HG03432 (cell line): ENCODE measurements around the gene ATAD3C.
"Not testable (repeated sequence)": the region's sequence is repeated elsewhere in the genome, so short reads cannot be mapped to it uniquely, and the experiment has no call there.

Source experiments
- ATAC-seq: cut with Tn5 transposase; IDR thresholded peaks from one replicate; pipeline ENCODE4 v1.9.1; 2021; ENCODE audit warnings: mild to moderate bottlenecking, moderate library complexity; ENCODE audit not compliant: unreplicated experiment

Gene ATAD3C, protein sequence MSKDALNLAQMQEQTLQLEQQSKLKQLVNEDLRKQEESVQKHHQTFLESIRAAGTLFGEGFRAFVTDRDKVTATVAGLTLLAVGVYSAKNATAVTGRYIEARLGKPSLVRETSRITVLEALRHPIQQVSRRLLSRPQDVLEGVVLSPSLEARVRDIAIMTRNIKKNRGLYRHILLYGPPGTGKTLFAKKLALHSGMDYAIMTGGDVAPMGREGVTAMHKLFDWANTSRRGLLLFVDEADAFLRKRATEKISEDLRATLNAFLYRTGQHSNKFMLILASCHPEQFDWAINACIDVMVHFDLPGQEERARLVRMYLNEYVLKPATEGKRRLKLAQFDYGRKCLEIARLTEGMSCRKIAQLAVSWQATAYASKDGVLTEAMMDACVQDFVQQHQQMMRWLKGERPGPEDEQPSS

DNA sequence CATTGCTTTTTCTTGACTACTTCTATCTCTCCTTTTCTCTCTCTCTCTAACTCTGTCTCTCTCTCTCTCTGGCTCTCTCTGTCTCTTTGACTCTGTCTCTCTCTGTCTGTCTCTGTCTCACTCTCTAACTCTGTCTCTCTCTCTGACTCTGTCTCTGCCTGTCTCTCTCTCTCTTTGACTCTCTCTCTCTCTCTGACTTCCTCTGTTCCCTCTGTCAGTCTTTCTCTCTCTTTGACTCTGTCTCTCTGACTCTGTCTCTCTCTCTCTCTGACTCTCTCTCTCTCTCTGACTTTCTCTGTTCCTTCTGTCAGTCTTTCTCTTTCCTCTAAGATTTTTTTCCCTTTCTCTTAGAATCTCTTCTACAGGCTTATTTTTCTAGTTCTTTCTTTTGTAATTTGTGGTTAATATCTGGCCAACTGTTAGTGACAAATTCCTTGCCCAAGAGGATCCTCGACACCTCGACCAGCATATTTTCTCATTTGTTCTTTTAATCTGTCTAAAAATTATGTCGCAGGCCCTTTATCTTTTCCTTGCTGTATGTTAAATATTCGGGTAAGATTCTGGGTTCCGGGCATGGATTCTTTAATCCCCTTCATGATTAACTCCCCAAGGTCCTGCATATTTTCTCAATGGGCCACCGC is at the start of gene ATAD3C:
Gene ATAD3C (plus strand): TSS at position 591 of the 641 bp plus-strand sequence. CDS start 995 bp downstream, outside the sequence.
- no peak for ATAC-seq

DNA sequence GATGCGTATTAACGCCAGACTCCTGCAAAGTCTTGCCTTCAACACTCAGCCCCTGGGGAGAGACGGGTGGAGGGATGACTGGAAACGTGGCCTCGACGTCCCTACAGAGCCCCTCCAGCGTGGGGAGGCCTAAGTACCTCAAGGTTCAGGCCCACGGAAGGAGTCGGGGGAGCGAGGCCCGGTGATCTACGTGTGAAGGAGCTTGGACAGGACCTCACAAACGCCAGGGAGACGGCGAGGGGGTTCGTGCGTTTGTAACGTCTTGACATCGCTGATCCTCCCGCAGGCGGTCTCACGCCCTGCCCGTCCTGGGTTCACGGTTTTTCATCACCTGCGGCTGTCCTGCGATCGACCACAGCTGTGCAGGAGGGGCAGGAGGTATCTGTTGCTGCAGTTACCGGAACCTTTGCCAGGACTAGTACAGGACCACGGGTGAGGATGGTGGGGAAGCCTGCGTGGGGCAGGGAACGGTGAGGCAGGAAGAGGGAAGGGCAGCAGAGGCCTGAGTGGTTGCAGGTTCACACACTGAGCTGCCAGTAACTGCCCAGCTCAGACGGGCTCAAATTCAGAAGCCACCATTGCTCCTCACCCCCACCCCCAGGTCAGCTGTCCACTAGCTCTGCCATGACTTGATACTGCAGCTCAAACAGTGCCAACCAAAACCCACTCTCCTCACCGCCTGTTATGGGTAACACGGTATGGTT is 49.5 kb upstream of the ATAD3C start:
- ATAC-seq: no peak

DNA sequence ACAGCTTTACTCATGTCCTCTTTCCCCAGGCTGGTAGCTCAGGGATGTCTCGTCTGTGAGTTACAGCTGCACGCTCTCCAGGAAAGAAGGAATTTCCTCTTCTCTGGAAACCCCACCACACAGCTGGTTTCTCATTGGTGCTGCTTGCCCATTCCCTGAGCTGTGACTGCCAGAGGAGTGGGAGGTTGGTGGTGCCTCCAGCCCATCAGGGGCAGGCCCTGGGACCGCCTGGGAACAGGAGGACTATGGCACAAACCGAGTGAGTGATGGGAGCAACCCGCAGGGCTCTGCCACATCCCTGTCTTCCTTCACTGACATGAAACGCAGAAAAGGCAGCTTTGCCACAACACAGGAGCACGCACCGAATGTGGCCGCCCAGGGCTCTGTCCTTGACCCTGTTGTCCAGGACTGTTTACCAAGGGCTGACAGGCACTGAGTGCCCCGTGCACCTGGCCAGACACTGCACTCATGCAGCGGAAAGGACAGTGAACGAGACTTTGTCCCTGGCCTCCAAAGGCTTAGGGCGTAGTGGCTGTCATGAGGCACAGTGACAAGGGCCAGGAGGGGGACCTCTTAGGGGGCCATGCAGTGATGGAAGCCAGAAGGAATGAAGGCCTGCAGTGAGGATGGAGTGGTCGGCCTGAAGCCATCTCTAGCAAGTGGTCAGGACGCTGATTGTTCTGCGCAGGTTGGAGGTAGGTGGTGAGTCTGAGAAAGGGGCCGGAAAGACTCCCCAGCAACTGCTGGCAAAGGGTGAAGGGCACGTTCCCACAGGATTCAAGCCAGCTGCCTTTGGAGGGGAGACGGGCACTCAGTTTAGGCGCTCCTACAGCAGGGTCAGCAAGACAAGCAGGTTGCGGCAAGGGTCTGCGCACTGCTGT is 48.7 kb upstream of the ATAD3C start:
- ATAC-seq: no peak

DNA sequence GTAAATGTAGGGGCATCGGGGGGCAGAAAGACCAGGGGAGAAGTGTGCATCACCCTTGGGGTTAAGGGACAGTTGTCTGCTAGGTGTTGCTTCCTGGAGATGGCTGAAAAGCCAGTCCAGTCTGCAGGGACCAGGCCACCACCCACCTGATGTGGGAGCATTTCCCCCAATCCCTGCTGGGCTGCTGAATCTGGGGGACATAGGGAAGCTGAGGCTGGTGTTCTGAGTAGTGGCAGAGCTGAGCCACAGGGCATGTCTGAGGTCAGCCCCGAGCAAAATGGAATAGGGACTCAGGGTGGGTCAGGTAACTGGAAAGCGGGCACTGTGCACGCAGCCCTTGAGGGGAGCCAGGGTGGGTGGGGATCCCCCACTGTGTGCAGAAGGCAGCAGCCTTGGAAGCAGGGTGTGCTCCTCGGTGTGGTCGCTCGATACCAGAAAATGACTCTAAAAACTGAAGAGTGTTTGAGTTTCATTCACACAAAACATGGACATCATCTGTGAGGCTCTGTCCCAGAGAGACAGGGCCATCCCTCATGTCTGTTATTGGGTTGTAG is 48.0 kb upstream of the ATAD3C start:
- no peak for ATAC-seq

DNA sequence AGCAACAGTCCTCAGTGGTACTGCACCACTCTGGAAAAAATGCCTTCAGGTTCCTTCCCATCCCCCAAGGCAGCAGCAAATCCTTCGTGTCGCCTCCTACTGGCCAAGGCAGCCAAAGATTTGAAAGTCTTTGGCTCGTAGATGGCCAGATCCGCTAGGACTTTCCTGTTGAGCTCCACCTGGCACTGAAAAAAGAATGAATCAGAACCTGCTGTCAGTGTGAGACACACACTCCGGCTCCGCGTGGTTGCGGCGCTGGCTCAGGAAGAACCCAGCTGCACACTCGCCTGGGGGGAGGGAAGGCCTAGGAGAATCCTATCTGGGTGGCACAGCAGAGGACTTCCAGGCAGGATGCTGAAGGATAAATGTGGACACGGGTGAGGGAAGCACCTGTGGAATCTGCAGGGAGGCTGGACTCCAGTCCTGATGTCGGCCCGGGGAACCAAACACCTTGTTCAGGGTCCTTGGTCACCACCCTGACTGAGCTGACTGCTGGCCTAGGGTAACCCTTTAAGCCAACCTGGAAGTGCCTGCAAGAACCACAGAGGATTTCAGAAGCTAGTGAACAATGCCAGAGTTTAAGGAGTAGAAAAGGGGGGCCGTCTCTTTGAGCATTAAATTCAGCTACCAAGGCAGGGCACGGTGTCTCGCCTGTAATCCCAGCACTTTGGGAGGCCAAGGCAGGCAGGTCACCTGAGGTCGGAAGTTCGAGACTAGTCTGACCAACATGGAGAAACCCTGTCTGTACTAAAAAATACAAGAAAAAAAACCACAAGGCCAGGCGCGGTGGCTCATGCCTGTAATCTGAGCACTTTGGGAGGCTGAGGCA is 47.2 kb upstream of the ATAD3C start:
- ATAC-seq: no peak

DNA sequence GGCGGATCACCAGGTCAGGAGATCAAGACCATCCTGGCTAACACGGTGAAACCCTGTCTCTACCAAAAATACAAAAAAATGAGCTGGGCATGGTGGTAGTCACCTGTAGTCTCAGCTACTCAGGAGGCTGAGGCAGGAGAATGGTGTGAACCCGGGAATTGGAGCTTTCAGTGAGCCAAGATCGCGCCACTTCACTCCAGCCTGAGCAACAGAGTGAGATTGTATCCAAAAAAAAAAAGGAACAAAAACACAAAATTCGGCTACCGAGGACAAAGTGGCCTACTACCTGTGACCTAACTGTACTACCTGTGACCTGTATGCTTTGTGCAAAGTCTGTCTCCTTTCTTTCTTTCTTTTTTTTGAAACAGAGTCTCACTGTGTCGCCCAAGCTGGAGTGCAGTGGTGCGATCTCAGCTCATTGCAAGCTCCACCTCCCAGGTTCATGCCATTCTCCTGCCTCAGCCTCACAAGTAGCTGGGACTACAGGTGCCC is 46.5 kb upstream of the ATAD3C start:
- ATAC-seq: not testable (repeated sequence)

DNA sequence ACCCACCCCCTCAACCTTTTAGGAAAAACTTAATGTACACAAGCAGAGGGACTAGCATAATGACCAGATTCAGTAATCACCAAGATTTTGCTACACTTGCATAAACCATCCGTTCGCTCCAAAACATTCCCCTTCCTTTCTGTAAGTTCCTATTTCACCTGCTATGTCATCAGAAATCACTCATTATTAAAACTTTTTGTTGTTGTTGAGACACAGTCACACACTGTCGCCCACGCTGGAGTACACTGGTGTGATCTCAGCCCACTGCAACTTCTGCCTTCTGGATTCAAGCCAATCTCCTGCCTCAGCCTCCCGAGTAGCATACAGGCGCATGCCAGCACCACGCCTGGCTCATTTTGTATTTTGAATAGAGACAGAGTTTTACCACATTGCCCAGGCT is 45.8 kb upstream of the ATAD3C start:
- no peak for ATAC-seq

DNA sequence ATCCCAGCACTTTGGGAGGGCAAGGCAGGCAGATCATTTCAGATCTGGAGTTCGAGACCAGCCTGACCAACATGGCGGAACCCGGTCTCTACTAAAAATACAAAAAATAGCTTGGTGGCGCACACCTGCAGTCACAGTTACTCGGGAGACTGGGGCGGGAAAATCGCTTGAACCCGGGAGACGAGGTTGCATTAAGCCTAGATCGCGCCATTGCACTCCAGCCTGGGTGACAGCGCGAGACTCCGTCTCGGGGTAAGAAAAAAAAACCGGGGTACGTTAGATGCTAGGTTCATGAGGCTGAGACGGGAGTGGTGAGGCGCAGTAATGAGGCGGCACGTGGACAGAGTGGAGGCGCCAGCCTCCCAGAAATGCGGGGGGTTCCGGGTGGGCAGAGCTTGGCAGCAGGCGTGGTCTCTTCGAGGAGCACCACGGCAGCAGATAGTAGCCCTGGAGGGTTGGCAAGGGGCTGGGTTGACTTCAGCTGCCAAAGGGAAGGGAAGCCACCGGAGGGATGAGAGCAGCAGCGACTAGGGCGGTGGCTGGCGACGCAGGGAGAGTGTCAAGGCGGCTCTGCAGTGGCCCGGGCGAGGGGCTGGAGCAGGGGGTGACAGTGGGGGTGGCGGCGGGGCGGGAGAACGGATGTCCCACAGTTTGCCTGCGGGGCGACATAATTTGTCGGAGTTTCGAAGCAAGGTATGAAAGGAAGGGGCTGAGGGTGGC is 43.2 kb upstream of the ATAD3C start:
- no peak for ATAC-seq

DNA sequence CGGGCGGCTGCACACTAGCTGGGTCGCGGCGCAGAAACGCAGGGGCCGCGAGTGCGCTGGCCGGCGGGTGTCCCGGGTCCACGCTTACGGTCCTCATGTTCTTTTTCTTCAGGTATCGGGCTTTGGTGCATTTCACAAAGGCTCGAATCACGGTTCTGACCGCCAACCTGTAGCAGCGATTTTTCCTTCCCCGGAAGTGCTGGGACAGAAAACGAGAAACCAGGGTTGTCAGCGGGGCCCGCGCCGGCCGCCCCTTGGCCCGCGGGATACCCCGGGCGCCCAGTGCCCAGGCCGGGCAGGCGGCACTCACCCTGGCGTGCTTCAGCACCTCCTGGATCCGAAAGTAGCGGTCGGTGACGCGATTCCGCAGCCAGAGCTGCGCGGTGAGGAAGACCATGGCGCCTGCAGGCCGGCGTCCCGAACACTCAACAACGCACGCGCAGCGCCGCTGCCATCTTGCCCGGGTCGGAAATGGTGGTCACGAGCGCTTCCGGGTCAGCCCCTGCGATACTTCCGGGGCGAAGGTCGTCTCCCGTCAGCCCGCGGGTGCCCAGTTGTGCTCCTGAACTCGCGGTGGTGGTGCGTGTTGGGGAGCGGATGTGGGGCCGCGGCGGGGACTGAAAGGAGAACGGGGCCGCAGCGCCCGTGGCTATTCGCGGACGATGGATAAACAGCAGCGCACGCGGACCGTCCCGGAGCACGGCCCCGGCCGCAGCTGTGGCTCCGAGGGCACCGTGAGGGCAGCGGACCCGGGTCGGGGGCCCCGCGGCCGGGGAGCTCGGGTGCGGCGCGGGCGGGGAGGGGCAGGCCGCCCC is 42.5 kb upstream of the ATAD3C start, which contains the start of gene MRPL20:
Gene MRPL20 (minus strand): TSS at position 473 of the 815 bp plus-strand sequence. CDS start 76 bp downstream, at position 397.
- ATAC-seq: peak; percentile 89

DNA sequence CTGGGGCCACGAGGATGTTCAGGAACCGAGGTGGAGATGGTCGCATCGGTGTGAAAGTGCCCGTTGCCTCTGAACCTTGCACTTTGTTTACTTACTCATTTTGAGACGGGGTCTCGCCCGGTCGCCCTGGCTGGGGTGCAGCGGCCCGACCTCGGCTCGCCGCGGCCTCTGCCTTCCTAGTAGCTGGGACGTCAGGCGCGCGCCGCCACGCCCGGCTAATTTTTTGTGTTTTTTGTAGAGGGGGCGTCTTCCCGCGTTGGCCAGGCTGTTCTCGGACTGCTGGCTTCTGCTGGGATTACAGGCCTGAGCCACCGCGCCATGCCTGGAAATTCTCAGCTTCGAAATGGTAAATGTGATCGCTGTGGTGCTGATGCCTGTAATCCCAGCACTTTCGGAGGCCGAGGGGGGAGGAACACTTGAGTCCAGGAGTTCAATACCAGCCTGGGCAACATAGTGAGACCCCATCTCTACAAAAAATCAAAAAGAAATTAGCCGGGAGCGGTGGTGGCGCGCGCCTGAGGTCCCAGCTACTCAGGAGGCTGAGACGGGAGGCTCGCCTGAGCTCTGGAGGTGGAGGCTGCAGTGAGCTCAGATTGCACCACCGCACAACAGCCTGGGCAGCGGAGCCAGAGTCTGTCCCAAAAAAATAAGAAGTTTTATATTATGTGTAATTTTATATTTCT is 41.7 kb upstream of the ATAD3C start:
- ATAC-seq: peak; percentile 32

DNA sequence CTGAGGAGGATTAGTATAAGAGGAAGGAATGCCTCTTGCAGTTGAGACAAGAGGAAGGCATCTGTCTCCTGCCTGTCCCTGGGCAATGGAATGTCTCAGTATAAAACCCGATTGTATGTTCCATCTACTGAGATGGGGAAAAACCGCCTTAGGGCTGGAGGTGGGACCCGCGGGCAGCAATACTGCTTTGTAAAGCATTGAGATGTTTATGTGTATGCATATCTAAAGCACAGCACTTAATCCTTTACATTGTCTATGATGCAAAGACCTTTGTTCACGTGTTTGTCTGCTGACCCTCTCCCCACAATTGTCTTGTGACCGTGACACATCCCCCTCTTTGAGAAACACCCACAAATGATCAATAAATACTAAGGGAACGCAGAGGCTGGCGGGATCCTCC is 39.3 kb upstream of the ATAD3C start:
- ATAC-seq: not testable (repeated sequence)

DNA sequence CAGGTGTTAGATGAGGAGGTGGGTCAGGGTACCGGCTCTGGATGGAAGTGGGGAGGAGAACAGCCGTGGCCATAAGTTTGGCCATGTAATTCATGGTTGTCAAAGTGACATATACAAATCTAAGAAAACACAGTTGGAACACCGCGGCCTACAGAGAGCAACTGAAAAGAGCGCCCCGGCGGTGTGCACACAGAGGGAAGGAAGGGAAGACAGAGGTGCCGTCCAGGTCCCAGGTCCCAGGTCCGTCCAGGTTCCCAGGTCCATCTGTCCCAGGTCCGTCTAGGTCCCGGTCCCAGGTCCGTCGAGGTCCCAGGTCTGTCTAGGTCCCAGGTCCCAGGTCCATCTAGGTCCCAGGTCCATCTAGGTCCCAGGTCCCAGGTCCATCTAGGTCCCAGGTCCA is 37.9 kb upstream of the ATAD3C start:
- no peak for ATAC-seq

DNA sequence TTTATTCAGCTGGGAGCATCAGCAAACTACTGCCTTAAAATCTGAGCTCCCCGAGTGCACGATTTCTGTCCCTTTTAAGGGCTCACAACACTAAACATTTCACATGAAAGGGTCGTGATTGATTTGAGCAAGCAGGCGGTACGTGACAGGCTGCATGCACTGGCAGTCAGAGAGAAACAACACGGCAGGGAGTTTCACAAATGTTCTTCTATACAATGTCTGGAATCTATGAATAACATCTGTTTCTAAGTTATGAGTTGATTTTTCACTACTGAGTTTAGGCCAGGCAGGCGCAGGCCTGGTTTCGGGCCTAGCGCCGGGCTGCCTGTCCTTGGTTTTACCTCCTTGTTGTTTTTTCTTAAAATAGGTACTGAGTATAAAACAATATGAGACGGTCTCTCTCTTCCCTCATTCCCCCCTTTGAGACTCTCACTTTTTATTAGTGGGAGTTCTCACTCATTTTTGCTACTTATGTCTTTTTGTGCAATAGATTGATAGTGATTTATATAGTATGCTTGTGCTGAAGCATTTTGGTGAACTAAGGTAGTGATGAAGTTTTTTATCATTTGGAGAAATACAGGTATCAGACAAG is 37.1 kb upstream of the ATAD3C start:
- ATAC-seq: not testable (repeated sequence)

DNA sequence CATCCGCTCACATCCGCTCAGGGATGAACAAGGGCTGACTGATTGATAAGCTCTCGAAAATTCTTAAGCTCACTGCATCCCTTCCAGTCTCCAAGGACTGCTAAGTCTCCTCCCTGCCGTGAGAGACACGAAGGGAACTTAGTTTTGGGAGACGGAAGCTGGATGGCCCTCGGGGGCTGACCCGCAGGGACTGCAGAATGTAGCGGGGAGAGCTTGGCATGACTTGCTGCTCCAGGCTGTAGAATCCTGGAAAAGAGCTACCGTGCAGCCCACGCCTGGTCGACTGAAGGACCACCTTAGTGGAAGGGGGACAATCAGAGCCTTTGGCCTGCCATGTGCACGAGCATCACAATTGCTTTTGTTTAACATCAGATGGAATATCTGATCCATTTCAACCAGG is 33.7 kb upstream of the ATAD3C start:
- ATAC-seq: no peak

DNA sequence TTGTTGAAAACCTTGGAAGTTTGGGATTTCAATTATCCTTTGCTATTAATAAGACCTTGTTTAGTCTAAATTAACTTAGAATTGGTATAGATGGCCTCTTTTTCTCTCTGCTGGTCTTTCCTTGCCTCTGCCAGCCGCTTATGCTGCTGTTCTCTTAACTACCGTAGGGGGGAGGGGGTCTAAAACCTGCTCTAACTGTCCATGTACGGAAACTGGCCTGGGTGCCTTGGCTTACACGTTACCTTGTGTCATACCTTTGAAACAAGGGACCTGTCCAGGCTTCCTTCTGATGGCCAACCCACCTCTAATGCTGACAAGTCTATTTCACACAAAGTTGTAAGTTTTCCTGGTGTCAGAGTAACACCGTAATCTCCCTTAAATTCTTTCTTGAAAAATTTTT is 32.1 kb upstream of the ATAD3C start:
- ATAC-seq: not testable (repeated sequence)

DNA sequence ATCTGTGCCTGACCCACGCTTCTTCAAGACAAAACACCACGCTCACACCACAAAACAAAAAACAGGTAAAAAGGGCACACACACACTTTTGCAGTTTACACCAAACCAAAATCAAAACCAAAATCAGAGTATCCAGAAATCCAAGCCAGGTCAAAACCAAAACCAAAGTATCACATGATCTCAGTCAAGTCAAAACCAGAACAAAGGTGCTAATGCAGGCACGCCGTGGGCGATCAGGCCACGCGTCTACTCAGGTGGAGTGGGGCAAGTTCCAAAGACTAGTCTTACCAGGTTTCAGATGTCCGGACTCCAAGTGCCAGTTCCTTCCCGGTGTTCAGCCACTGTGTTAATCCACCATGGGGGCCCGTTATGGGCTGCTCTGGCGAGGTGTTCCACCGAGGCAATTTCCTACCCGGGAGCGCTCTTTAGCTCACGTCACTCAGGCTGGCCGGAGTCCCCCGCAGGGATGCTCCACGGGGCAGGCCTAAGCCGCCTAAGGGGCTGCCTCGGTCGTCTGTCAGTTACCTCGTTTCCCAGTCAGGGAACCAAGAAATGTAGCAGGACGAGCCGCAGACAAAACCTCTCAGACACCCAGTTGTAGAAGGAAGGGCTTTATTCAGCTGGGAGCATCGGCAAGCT is 31.5 kb upstream of the ATAD3C start:
- ATAC-seq: not testable (repeated sequence)
